Breast epithelium (tissue), 3 donors: ENCODE results near the gene MICAL2.

Experiments used
- CTCF ChIP-seq, 3 donors: fragments of 450-650 bp; IDR thresholded peaks; one replicate each; pipeline ENCODE4 v1.5.1; 2016 to 2017; ENCODE audit warnings: antibody characterized with exemption in 3 of 3, mild to moderate bottlenecking in 3 of 3, moderate library complexity in 3 of 3
- POLR2A ChIP-seq: fragments of 450-650 bp; IDR thresholded peaks from one replicate; pipeline ENCODE4 v1.6.1; 2016; ENCODE audit warnings: antibody characterized with exemption, mild to moderate bottlenecking, moderate library complexity
- POLR2AphosphoS5 ChIP-seq, 3 donors: sonication (generic); formaldehyde crosslinking; IDR thresholded peaks; one replicate each; pipeline ENCODE4 v1.6.1; 2017; ENCODE audit warnings: antibody characterized with exemption in 3 of 3

DNA sequence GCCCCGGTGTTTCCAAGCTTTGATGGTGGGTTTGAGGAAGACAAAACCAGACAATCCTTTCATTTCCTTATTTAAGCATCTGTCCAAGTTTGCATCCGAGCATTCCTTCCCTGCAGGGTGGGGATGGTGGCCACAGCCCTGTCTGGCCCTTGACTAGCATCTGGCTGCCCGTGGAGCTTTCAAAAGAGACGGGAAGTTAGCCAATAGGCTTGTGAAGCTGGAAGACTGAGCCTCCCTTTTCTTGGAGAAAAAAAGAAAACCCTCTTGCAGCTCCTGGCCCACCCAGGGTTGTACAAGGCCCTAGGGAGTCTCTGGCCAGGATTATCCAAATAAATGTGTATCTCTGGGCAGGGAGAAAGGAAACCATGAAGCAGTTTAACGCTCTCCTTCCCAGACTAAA is 60.6 kb downstream of the MICAL2 start:
- no peak for TF ChIP-seq CTCF (IDR thresholded peaks at IDR 0.05)
- TF ChIP-seq POLR2A: no peak
- no peak for TF ChIP-seq POLR2AphosphoS5 (IDR thresholded peaks at IDR 0.05)
